GM12878 (cell line): ENCODE measurements around the gene PRPSAP2. TPM values are rescaled to one million over a fixed set of nuclear protein-coding genes. Genes with fewer than 3 reads are reported as not detected.
A peak's percentile ranks its signal among the peaks of the same experiment; 100 is the strongest.

ENCODE experiments used
- ATAC-seq: fragments of 200-7000 bp; cut with Tn5 transposase; 3 replicates; pipeline ENCODE4 v1.9.1; 2020; ENCODE audit warnings: mild to moderate bottlenecking, moderate library complexity
- BruUV-seq: library from RNA; stranded (reverse); fragments of 400-500 nt; replicated peaks from 2 replicates; lab custom pipeline; 2021; lab: Mats Ljungman, UMichigan
- CTCF ChIA-PET: fragments of 300-600 bp; sonication (Branson Sonifier 250); formaldehyde crosslinking; extraction: SDS; loops from one replicate; lab custom pipeline; 2021; ENCODE audit warnings: inconsistent platforms; lab: Yijun Ruan, JAX
- POLR2A ChIA-PET: fragments of 350-600 bp; formaldehyde crosslinking; extraction: SDS; loops from one replicate; lab custom pipeline; 2021; ENCODE audit warnings: inconsistent platforms; lab: Charles Lee
- RAD21 ChIA-PET: fragments of 300-600 bp; sonication (Branson Sonifier 250); formaldehyde crosslinking; loops from one replicate; lab custom pipeline; 2023; ENCODE audit warnings: antibody characterized with exemption; ENCODE audit not compliant: unreplicated experiment; lab: Charles Lee
- SMC1A ChIA-PET: fragments of 300-600 bp; sonication (Branson Sonifier 250); formaldehyde crosslinking; loops from one replicate; lab custom pipeline; 2023; ENCODE audit not compliant: unreplicated experiment, uncharacterized antibody; lab: Charles Lee
- DNase-seq: peaks from one replicate; pipeline ENCODE4 v3.0.0-alpha.2; 2011; ENCODE audit warnings: low read depth, low spot score
- FAIRE-seq: peaks from 3 replicates; lab custom pipeline; 2011; peaks lifted over from hg19 to GRCh38; lab: Jason Lieb, UNC
- H2AFZ ChIP-seq: 2 replicates; pipeline ENCODE4 v1.6.0; 2011; ENCODE audit warnings: low read depth, low read length, control low read depth; ENCODE audit not compliant: control insufficient read depth
- H3K27ac ChIP-seq: 2 replicates; pipeline ENCODE4 v1.5.1; 2011; ENCODE audit warnings: control low read depth; ENCODE audit not compliant: control insufficient read depth, insufficient read depth
- H3K27me3 ChIP-seq, 2 experiments: replicated peaks in 1 of 2; 2 replicates each; pipeline versions ENCODE4 v1.6.0 to v1.6.1; 2011; ENCODE audit warnings: low read length in 1 of 2; ENCODE audit not compliant: control insufficient read depth in 2 of 2, insufficient read depth in 2 of 2
- H3K36me3 ChIP-seq, 2 experiments: 2 replicates each; pipeline ENCODE4 v1.5.1; 2011; ENCODE audit warnings: low read length in 1 of 2; ENCODE audit not compliant: control insufficient read depth in 2 of 2, insufficient read depth in 2 of 2
- H3K4me1 ChIP-seq: 2 replicates; pipeline ENCODE4 v1.6.1; 2011; ENCODE audit warnings: mild to moderate bottlenecking, low read length, moderate library complexity, mixed read lengths; ENCODE audit not compliant: control insufficient read depth, insufficient read depth
- H3K4me2 ChIP-seq: 2 replicates; pipeline ENCODE4 v1.6.0; 2011; ENCODE audit warnings: control low read depth; ENCODE audit not compliant: control insufficient read depth, insufficient read depth
- H3K4me3 ChIP-seq: fragments of 200-600 bp; sonication (generic); 2 replicates; pipeline ENCODE4 v1.5.1; 2016
- H3K79me2 ChIP-seq: 2 replicates; pipeline ENCODE4 v1.6.0; 2011; ENCODE audit warnings: low read length; ENCODE audit not compliant: control insufficient read depth, insufficient read depth
- H3K9ac ChIP-seq: 2 replicates; pipeline ENCODE4 v1.8.0; 2011; ENCODE audit warnings: low read length, control low read depth, mixed read lengths; ENCODE audit not compliant: control insufficient read depth, insufficient read depth
- H3K9me3 ChIP-seq: replicated peaks from 3 replicates; pipeline ENCODE4 v1.5.1; 2011; ENCODE audit warnings: mild to moderate bottlenecking, low read length; ENCODE audit not compliant: control insufficient read depth, insufficient read depth
- H4K20me1 ChIP-seq: 2 replicates; pipeline ENCODE4 v1.6.0; 2011; ENCODE audit not compliant: control insufficient read depth, insufficient read depth
- ESRRA ChIP-seq: IDR thresholded peaks from 2 replicates; pipeline ENCODE4 v1.6.1; 2012; ENCODE audit warnings: mild to moderate bottlenecking, low read length, improper control_type of control experiment
- GATAD2B ChIP-seq: fragments of 450-650 bp; conservative IDR thresholded peaks from 2 replicates; pipeline ENCODE4 v1.6.1; 2017; ENCODE audit warnings: low read depth, mild to moderate bottlenecking, moderate library complexity
- IKZF1 ChIP-seq: fragments of 450-650 bp; conservative IDR thresholded peaks from 2 replicates; pipeline ENCODE4 v1.6.1; 2017; ENCODE audit warnings: antibody characterized with exemption, mild to moderate bottlenecking
- KAT2A ChIP-seq: conservative IDR thresholded peaks from 2 replicates; pipeline ENCODE4 v1.6.1; 2011; ENCODE audit warnings: low read depth, low read length; ENCODE audit not compliant: control insufficient read depth
- WRNIP1 ChIP-seq: IDR thresholded peaks from 2 replicates; pipeline ENCODE4 v1.6.1; 2011; ENCODE audit warnings: low read depth, low read length, improper control_type of control experiment, borderline replicate concordance
- WGBS: methylation state at CpG from one replicate; pipeline ENCODE4 v1.1.6; 2016; ENCODE audit warnings: low lambda C conversion rate; ENCODE audit not compliant: insufficient replicate concordance, insufficient coverage; ENCODE audit errors: missing lambda C conversion rate; 5-methylcytosine and 5-hydroxymethylcytosine counted together
- in situ Hi-C: fragments of 300-500 bp; cut with MboI; formaldehyde crosslinking; loops from 9 replicates; pipeline ENCODE4 v1.14.3; 2018; ENCODE audit warnings: mixed read lengths
- intact Hi-C: fragments of 100-400 bp; cut with micrococcal nuclease; formaldehyde crosslinking; loops from one replicate; pipeline ENCODE4 v1.14.2; 2022; ENCODE audit not compliant: unreplicated experiment
- polyA plus RNA-seq, 11 experiments: library from polyadenylated mRNA; depleted of rRNA in 4 of 11; unstranded in 6 of 11; stranded (reverse) in 5 of 11; fragments of >200 nt; fragmentation: Nextera tagmentation in 4 of 11; fragmentation: Illumina TruSeq in 1 of 11; extraction: Ambion mirVana in 4 of 11; extraction: Trizol in 1 of 11; gene quantifications; 1 replicate in 1 of 11; 2 replicates in 10 of 11; pipeline versions ENCODE4 v1.2.1 to v1.2.3, GENCODE V29; 2011 to 2016; ENCODE audit warnings: inconsistent platforms in 2 of 11, missing spikeins in 2 of 11, low read depth in 1 of 11
- total RNA-seq, 4 experiments: library from RNA; depleted of rRNA in 3 of 4; stranded (reverse); fragments of >200 nt in 3 of 4; fragmentation: Illumina TruSeq in 1 of 4; extraction: Trizol in 1 of 4; gene quantifications; 2 replicates each; pipeline versions ENCODE4 v1.2.1 to v1.2.3, GENCODE V29; 2013 to 2021
- TF ChIP-seq, protein P1 (sequence below): fragments of 450-650 bp; IDR thresholded peaks from 2 replicates; pipeline ENCODE4 v1.6.1; 2017; ENCODE audit warnings: mild to moderate bottlenecking, low read depth, inconsistent platforms; ENCODE audit not compliant: poor library complexity, severe bottlenecking

PRPSAP2 gene
- total and polyA plus RNA-seq, 10 of the 15 experiments (the other 5 are each of a cell fraction or from before 2014, with no cell fraction given): 33.2 to 102 (median 83.8) TPM

DNA sequence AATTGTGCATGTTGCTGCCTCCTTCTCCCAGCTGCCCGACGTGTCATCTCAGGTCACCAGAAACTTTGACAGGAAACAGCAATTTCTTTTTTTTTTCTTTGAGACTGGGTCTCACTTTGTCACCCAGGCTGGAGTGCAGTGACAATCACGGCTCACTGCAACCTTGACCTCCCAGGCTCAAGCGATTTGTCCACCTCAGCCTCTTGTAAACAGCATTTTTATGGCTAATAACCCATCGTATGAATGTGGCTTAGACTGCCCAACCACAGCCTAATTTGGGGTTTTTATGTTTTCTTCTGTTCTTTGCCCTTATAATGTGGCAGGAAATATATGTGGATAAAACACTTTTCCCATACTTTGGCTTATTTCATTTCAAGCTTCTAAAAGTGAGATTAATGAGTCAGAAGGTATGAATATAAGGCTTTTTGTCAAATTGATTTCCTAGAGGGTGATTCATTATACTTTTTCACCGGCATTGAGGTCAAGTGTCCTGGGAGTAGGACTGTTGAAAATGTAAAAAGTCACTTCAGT is 63.0 kb downstream of the PRPSAP2 start (continued):
- TF ChIP-seq GATAD2B: no peak
- TF ChIP-seq, protein P1, sequence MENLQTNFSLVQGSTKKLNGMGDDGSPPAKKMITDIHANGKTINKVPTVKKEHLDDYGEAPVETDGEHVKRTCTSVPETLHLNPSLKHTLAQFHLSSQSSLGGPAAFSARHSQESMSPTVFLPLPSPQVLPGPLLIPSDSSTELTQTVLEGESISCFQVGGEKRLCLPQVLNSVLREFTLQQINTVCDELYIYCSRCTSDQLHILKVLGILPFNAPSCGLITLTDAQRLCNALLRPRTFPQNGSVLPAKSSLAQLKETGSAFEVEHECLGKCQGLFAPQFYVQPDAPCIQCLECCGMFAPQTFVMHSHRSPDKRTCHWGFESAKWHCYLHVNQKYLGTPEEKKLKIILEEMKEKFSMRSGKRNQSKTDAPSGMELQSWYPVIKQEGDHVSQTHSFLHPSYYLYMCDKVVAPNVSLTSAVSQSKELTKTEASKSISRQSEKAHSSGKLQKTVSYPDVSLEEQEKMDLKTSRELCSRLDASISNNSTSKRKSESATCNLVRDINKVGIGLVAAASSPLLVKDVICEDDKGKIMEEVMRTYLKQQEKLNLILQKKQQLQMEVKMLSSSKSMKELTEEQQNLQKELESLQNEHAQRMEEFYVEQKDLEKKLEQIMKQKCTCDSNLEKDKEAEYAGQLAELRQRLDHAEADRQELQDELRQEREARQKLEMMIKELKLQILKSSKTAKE: peak; percentile 45
- TF ChIP-seq KAT2A: no peak
- TF ChIP-seq, all 136 proteins: peak for 26

DNA sequence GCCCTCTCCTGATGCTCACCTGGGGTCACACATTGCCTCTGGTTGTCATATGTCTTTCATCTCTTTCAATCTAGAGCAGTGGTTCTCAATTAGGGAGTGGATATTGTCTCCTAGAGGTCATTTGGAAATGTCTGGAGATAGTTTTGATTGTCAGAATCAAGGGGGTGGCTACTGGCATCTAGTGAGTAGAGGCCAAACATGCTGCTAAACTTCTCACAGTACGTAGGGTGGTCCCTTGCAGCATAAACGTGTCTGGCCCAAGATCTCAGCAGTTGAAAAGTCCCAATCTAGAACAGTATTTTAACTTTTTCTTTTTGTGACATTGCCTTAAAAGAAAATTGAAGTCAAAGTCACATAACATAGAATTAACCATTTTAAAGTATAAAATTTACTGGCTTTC is 63.6 kb downstream of the PRPSAP2 start:
- FAIRE-seq: no peak
- peak overlapping the region; percentile 37 for H3K4me3 ChIP-seq
- H3K4me2 ChIP-seq: peak overlapping the region; percentile 55
- DNase-seq: no peak
- POLR2A ChIA-PET: interaction anchor here (1.3 kb wide), 1 partner anchor 62 kb away, joined by 7 read pairs; no protein-coding TSS in a partner anchor
- TF ChIP-seq ESRRA (0 out of 2 replicates have a peak, but pooled peaks have one; percentile 8), WRNIP1 (no peak), IKZF1 (no peak)
- TF ChIP-seq, all 136 proteins: peak for 1
- no peaks in the 10 kb centered on the region for H4K20me1 ChIP-seq
- ChIA-PET RAD21 (interaction anchor here (0.8 to 3.9 kb wide), 4 partner anchors 22 to 64 kb away, joined by 3 to 28 read pairs (median 8); partner anchors contain the start of gene PRPSAP2), CTCF (interaction anchor here (1.0 kb wide), 1 partner anchor 40 kb away, joined by 4 read pairs; no protein-coding TSS in a partner anchor), SMC1A (interaction anchor here (1.0 to 1.3 kb wide), 2 partner anchors 18 to 63 kb away, joined by 3 to 5 read pairs; no protein-coding TSS in a partner anchor)
- H3K36me3 ChIP-seq: peaks cover 8 to 14% of the 10 kb centered on the region in 2 experiments; a peak in 3 of 4 replicates
- no peaks in the 10 kb centered on the region for H3K9me3 ChIP-seq
- TSS peak; percentile 98 for BruUV-seq
- peak overlapping the region; percentile 63 for H3K9ac ChIP-seq
- in situ Hi-C loops (loop anchor here (5.0 to 25.0 kb wide), 2 partner anchors 64 to 1934 kb away; partner anchors contain the start of gene PRPSAP2), intact Hi-C loops (loop anchor here (1.0 kb wide), 1 partner anchor 21 kb away; no protein-coding TSS in a partner anchor)
- H3K4me1 ChIP-seq: peaks cover 28% of the 10 kb centered on the region
- 14% methylated on average over 2 of the region's 2 CpGs for WGBS
- peaks cover 20% of the 10 kb centered on the region for H3K79me2 ChIP-seq
- ATAC-seq: peak; percentile 50
- no peaks in the 10 kb centered on the region for H3K27me3 ChIP-seq
- no peak overlapping the region for H2AFZ ChIP-seq
- H3K27ac ChIP-seq: peak overlapping the region; percentile 98
